Skin of body (tissue), 2 donors: ENCODE measurements around the gene NMRK2. TPM values are rescaled to one million over a fixed set of nuclear protein-coding genes. Genes with fewer than 3 reads are reported as not detected.
"Not testable (repeated sequence)": the region's sequence is repeated elsewhere in the genome, so short reads cannot be mapped to it uniquely, and the experiment has no call there.

Experiments used
- DNase-seq: peaks from one replicate; lab custom pipeline; 2025; lab: John Stamatoyannopoulos, UW
- total RNA-seq: library from RNA; depleted of rRNA; stranded (reverse); fragments of >200 nt; gene quantifications from one replicate; pipeline ENCODE4 v1.2.3, GENCODE V29; 2014

The NMRK2 gene
- total RNA-seq, 1 donor from 2014 or later = 3.6 TPM

DNA sequence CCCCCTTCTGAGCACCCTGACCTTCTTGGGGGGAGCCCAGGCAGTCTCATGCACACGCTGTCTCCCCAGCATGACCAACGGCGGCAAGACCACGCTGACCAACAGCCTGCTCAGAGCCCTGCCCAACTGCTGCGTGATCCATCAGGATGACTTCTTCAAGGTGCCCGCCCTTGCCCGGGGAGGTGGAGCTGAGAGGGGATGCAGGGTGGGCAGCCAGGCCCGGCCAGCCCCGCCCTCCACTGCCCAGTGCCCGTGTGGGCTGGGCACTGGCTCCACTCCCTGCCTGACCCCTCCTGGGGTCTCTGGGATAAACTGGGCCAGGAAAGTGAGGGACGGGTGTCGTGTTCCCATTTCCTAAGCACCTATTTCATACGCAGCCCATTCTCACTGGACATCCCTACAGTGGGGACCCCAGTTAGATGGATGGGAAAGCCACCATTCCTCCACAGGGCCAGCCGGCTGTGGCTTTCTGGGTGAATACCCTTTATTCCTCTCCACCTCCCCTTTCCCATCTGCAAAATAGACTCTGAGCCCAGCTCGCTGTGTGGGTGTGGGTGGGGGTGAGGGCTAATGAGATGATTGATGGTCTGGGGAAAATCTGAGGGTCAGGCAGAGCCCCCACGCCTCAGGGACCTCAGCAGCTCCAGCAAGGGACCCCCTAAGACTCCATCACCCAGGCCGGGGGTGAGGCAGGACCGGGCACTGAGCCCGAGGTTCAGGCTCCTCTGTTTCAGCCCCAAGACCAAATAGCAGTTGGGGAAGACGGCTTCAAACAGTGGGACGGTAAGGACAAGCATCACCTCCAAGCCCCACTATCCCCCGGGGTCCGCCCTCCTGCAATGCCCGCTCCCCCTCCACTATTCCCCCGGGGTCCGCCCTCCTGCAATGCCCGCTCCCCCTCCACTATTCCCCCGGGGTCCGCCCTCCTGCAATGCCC lies 3.9 kb downstream of the NMRK2 start:
- DNase-seq = no peak

DNA sequence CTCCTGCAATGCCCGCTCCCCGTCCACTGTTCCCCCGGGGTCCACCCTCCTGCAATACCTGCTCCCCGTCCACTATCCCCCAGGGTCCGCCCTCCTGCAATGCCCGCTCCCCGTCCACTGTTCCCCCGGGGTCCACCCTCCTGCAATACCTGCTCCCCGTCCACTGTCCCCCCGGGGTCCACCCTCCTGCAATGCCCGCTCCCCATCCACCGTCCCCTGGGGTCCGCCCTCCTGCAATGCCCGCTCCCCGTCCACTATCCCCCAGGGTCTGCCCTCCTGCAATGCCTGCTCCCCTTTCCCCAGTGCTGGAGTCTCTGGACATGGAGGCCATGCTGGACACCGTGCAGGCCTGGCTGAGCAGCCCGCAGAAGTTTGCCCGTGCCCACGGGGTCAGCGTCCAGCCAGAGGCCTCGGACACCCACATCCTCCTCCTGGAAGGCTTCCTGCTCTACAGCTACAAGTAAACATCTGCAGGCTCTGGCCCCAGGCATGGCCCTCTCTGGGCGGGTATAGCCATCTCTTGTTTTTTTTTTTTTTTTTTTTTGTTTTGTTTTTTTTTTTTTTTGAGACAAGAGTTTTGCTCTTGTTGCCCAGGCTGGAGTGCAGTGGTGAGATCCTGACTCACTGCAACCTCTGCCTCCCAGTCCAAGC lies 5.6 kb downstream of the NMRK2 start:
- DNase-seq = not testable (repeated sequence)

DNA sequence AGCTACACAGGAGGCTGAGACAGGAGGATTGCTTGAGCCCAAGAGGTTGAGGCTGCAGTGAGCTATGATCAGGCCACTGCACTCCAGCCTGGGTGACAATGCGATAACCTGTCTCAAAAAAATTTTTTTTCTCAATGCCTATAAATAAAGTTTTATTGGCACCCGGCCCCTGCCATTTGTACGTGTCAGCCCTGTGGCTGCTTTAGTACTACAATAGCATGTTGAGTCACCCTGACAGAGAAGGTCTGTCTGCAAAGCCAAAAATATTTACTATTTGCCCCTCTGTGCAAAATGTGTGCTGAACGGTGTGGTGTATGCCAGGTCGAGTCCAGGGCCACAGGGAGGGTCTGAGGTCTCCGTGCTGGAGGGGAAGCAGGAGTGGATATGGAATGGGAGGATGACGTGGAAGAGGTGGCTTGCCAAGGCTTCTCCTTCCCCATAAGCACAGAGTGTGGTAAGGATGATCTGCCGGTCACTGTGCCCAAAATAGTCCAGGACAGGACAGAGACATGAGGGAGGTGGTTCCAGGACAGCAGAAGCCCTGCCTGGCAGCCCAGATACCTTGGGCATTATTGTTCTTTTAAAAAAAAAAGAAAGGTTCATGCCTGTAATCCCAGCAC lies 10.0 kb downstream of the NMRK2 start:
- no peak for DNase-seq

DNA sequence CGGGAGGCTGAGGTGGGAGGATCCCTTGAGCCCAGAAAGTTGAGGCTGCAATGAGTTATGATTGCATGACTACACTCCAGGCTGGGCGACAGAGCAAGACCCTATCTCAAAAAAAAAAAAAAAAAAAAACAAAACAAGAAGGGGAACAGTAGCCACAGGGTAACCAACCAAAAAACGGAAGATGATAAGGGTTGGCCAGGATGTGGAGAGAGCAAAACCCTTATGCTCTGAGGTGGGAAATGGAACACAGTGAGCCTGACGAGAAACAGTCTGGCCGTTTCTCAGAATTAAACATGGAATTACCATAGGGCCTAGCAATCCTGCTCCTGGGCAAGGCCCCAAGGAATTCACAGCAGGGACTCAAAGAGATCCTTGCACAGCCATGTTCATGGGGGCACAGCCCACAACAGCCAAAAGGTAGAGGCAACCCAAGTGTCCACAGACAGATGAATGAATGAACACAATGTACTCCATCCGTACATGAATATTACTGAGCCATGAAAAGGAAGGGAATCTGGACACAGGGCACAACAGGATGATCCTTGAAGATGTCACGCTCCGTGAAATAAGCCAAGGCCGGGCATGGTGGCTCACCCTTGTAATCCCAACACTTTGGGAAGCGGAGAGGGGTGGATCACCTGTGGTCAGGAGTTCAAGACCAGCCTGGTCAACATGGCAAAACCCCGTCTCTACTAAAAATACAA lies 11.3 kb downstream of the NMRK2 start:
- DNase-seq = no peak

DNA sequence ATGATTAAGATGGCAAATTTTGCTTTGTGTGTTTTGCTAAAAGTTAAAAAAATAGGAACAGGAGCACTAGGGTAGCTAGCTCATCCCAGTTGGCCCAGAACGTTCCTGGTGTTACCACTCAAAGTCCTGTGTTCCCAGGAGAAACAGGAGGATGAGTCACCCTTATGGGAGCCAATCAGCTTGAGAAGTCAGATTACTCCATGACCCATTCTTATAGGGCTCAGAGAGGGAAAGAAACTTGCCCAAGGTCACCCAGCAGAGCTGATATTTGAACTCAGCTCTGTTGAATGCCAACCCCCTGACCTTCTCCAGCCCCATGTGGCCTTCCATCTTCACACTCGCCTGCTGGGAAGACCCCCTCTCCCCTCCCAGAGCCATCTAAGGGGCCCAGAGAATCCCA lies 13.0 kb downstream of the NMRK2 start:
- no peak for DNase-seq

- DNase-seq = not testable (repeated sequence)
Measured at GRCh38 chr19:3947316-3947933, 14.6 kb downstream of the NMRK2 start.

DNA sequence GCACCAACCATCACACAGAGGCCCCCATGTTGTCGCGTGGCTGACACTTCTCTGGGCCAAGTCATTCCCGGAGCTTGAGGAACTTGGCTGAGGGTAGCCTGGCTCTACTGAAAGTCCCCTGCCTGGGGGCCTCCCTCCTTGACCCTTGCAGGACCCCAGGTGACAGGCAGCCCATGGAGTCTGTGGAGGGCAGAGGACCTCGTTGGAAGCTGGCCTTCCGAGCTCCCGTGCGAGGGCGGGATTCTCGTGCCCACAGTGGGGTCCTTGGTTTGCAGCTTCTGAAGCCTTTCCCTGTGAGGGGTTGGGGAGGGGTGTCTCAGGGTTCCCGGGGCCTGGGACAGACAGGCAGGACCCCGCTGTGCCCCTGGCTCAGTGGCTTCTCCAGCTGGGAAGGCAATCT lies 16.4 kb downstream of the NMRK2 start:
- DNase-seq = no peak

DNA sequence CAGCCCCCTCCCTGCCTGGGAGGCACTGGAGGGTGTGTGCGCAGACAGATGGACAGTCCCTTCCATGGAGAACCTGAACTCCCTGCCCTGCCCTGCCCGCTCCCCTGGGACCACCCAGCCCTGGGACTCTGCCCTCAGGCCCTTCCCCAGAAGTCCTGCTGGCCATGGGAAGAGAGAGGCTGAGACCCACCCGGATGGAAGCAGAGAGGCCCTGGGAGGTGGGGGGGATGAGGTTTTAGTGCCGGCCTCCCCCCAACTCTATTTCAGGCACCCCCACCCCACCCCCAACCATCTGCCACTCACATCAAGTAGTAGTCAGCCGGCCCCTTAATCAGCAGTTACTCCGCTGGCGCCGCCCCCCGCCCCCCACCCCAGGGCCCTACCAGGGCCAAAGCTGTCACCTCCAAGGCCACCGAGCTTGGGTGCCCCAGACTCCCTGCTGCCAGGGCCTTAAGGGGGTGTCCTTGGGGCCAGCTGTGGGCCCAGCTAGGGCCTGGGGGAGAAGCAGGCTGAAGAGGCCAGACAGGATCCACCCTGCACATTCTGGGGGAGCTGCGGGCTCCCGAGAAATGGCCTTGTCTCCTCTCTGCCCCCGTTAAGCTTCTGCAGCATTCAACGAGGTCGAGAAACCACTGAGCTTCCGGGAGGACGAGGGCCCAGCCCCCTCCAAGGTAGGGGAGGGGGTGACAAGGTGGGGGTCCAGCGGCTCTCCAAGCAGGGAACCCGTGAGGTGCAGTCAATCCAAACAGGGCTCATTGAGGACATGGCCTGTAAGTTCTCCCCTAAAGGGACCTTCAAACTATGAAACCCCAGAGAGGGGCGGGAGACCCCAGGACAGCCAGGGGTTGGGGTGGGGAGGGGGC lies 17.4 kb downstream of the NMRK2 start:
- no peak for DNase-seq

DNA sequence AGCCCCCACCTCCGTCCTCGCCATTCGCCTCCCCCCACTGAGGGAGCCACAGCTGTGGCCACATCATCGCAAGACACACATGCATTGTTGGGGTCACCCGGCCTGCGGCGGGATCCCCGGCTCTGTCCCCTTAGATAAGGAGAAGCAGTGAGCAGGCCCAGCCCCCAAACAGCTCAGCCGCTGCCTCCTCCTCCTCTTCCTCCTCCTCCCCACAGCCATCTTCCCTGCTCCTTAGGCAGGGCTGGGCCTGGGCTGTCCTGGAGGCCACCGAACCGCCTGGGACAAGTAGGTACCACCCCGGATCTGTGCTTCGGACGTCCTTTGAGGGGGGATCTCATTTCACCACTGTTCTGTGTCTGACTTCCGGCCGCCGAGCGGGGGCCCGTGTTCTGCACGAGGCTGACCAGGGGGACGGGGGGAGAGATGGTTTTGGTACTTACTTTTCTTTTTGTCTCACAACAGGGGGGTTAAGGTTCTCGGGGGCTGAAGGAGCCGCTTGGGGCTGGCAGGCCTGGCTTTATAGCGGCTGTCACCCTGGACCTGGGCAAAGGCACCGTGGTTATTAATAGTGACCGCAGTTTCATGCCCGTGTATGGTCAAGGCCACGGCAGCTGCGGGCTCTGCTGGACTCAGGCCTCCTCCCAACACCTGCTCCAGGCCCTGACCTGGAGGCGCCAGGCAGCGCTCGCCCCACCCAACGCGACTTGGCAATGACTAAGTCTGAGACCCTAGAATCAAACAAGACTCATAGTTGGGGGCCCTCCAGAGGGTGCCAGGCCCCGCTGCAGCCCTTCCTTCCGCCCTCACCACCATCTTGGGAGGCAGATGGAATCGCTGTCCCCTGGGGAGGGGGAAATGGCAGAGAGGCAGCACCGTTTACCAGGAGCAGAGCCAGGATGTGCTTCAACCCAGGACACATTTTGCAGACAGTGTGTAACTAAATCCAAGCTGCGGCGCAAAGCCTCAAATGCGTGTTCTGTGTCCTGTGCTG lies 18.3 kb downstream of the NMRK2 start:
- DNase-seq = no peak

DNA sequence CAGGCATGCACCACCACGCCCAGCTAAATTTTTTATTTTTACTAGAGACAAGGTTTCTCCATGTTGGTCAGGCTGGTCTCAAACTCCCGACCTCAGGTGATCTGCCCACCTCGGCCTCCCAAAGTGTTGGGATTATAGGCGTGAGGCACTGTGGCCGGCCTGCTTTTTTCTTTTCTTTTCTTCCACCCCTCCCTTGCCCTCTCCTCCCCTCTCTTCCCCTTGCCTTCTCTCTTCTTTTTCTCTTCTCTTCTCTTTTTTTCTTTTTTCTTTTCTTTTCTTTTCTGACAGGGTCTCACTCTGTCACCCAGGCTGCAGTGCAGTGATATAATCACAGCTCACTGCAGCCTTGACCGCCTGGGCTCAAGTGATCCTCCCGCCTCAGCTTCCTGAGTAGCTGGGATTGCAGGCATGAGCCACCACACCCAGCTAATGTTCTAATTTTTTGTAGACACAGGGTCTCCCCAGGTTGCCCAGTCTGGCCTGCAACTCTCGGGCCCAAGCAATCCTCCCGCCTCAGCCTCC lies 19.9 kb downstream of the NMRK2 start:
- DNase-seq = not testable (repeated sequence)

- no peak for DNase-seq
Measured at GRCh38 chr19:3954107-3954506, 21.2 kb downstream of the NMRK2 start.

DNA sequence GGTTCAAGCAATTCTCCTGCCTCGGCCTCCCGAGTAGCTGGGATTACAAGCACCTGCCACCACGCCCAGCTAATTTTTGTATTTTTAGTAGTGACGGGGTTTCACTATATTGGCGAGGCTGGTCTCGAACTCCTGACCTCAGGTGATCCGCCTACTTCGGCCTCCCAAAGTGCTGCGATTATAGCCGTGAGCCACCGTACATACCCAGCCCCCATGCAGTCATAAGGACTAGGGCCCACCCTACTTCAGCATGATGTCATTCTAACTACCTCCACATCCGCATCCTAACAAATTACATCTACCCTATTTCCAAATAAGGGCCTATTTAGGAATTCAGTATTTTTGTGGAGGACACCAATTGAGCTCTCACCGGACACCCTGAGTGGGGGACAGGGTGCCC lies 22.4 kb downstream of the NMRK2 start:
- DNase-seq = not testable (repeated sequence)

GRCh38 chr19:3955688-3956087 lies 22.8 kb downstream of the NMRK2 start:
- no peak for DNase-seq

DNA sequence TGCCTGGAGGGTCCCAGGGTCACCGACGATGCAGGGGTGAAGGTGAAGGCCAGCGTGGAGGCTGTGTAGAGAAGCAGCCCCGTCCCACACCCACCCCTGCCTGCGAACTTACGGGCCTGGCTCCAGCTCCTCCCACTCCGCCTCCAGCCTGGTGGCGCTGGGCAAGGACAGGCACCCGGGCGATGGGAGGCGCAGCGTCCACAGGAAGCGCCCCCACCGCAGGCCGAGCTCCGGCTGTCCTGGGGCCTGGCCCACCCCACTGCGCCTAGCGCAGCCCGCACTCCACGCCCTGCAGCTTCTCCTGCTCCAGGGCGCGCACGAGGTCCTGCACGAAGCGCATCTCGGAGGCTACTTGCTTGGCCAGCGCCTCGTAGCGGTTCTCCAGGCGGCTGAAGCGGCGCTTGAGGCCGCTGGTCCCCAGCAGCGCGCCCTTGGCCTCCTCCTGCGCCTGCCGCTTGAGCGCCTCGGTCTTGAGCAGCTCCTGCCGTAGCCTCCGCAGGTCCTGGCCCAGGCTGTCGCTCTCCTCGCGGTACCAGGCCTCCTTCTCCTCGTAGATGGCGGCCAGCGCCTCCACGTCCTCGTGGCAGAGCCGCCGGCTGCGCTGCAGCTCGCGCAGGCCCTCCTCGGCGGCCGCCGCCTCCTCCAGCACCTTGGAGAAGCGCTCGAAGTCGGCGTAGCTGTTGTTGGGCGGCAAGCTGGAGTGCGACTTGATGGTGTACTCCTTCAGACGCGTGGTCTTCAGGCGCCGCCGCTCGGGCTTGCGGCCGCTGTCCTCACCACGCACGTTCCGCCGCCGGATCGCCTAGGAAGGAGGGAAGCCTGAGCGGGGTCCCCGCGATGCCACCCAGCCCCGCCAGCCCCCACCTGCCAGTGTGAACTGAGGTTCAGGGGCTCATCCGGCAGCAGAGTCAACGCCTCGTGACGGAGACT lies 26.2 kb downstream of the NMRK2 start:
- DNase-seq = no peak

DNA sequence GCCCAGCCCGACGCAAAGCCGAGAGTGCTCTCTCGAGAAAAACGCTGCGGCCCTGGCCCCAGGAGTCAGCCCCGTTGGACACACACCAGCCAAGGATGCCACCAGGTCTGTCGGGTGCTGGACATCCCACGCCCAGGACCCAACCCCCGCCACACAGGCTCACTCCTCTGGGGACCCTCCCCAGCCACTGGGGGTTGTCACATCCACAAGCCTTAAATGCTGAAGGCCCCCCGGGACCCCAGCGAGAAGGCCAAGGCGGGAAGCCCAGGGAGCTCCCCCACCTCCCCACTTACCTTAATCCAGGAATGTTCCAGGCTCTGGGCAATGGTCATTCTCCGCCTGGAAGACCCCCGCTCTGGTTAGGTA lies 26.9 kb downstream of the NMRK2 start:
- no peak for DNase-seq

- DNase-seq = no peak
Measured at GRCh38 chr19:3961007-3961406, 28.1 kb downstream of the NMRK2 start.

- DNase-seq = no peak
Measured at GRCh38 chr19:3963458-3964255, 30.8 kb downstream of the NMRK2 start.
